ENCODE data around the gene IFFO2. TPM values are rescaled to one million over a fixed set of nuclear protein-coding genes. Genes with fewer than 3 reads are reported as not detected.

IFFO2 gene
- total RNA-seq, 1 donor from 2014 or later: 39.6 TPM

GRCh38 chr1:18955441-18956192 lies 859 bp downstream of the IFFO2 start:
- Histone ChIP-seq H3K27ac (ENCODE audit: low read depth, low read length) (peak overlapping the region; percentile 10), H3K79me2 (ENCODE audit: insufficient read depth, low read length) (peaks cover 54% of the 10 kb centered on the region), H3K9me3 (ENCODE audit: insufficient read depth, low read depth, low read length) (no peaks in the 10 kb centered on the region), H3K27me3 (ENCODE audit: insufficient read depth, low read length) (no peaks in the 10 kb centered on the region), H3K4me3 (ENCODE audit: insufficient read depth, low read depth, low read length) (peak overlapping the region; percentile 71), H3K4me1 (ENCODE audit: insufficient read depth, low read length) (peaks cover 47% of the 10 kb centered on the region), H3K4me2 (ENCODE audit: low read length) (peak overlapping the region; percentile 93), H3K9ac (ENCODE audit: low read length) (peak overlapping the region; percentile 81), H3K36me3 (ENCODE audit: insufficient read depth, low read length) (no peaks in the 10 kb centered on the region), H4K20me1 (ENCODE audit: insufficient read depth, low read length) (peaks cover 50% of the 10 kb centered on the region), H2AFZ (ENCODE audit: low read depth, low read length) (no peak overlapping the region)
- H3K9me3 Mint-ChIP-seq (ENCODE audit: unreplicated experiment): no peaks in the 10 kb centered on the region
- TF ChIP-seq CTCF (IDR thresholded peaks at IDR 0.05; ENCODE audit: insufficient read depth, low read depth, low read length) (no peak), EZH2 (IDR thresholded peaks at IDR 0.05; ENCODE audit: insufficient read depth, low read length) (no peak)
- peaks cover 5% of the 10 kb centered on the region for H3K36me3 Mint-ChIP-seq (ENCODE audit: low read depth, unreplicated experiment)
- peak overlapping the region; percentile 95 for H3K4me3 Mint-ChIP-seq (ENCODE audit: unreplicated experiment)
- FAIRE-seq (no peak), DNase-seq (ENCODE audit: low read depth) (no peak)
- H3K27me3 Mint-ChIP-seq (ENCODE audit: low read depth, unreplicated experiment): peaks cover 3% of the 10 kb centered on the region
- H3K4me1 Mint-ChIP-seq (ENCODE audit: low read depth, unreplicated experiment): peaks cover 30% of the 10 kb centered on the region
- H3K27ac Mint-ChIP-seq (ENCODE audit: unreplicated experiment): peak overlapping the region; percentile 90

DNA sequence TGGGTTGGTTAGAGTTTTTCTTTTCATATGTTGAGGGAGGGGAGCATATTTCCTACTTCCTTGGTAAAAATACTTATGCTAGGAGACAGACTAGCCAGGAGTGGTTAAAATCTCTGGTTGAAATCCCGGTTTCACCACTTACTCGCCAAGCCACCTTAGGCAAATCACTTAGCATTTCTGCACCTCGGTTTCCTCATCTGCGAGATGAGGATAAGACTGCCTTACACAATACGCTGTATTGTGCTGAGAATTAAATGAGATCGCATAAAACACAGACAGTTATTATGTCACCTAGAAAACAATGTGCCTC lies 1.4 kb downstream of the IFFO2 start:
- peak overlapping the region; percentile 95 for H3K4me3 Mint-ChIP-seq (ENCODE audit: unreplicated experiment)
- DNase-seq (ENCODE audit: low read depth) (no peak), FAIRE-seq (no peak)
- TF ChIP-seq EZH2 (IDR thresholded peaks at IDR 0.05; ENCODE audit: insufficient read depth, low read length) (no peak), CTCF (IDR thresholded peaks at IDR 0.05; ENCODE audit: insufficient read depth, low read depth, low read length) (no peak)
- peaks cover 35% of the 10 kb centered on the region for H3K4me1 Mint-ChIP-seq (ENCODE audit: low read depth, unreplicated experiment)
- Histone ChIP-seq H3K9me3 (ENCODE audit: insufficient read depth, low read depth, low read length) (no peaks in the 10 kb centered on the region), H3K79me2 (ENCODE audit: insufficient read depth, low read length) (peaks cover 59% of the 10 kb centered on the region), H3K27me3 (ENCODE audit: insufficient read depth, low read length) (no peaks in the 10 kb centered on the region), H3K9ac (ENCODE audit: low read length) (peak overlapping the region; percentile 81), H3K4me3 (ENCODE audit: insufficient read depth, low read depth, low read length) (peak overlapping the region; percentile 71), H3K4me2 (ENCODE audit: low read length) (peak overlapping the region; percentile 93), H3K36me3 (ENCODE audit: insufficient read depth, low read length) (no peaks in the 10 kb centered on the region), H4K20me1 (ENCODE audit: insufficient read depth, low read length) (peaks cover 50% of the 10 kb centered on the region), H3K4me1 (ENCODE audit: insufficient read depth, low read length) (peaks cover 52% of the 10 kb centered on the region), H3K27ac (ENCODE audit: low read depth, low read length) (peak overlapping the region; percentile 10), H2AFZ (ENCODE audit: low read depth, low read length) (no peak overlapping the region)
- peak overlapping the region; percentile 90 for H3K27ac Mint-ChIP-seq (ENCODE audit: unreplicated experiment)
- H3K9me3 Mint-ChIP-seq (ENCODE audit: unreplicated experiment): no peaks in the 10 kb centered on the region
- H3K36me3 Mint-ChIP-seq (ENCODE audit: low read depth, unreplicated experiment): peaks cover 5% of the 10 kb centered on the region
- no peaks in the 10 kb centered on the region for H3K27me3 Mint-ChIP-seq (ENCODE audit: low read depth, unreplicated experiment)

Measured in astrocyte (in vitro differentiated cells and primary cell).